22Rv1 (cell line): ENCODE measurements around the gene MS4A10.

Experiments used
- ZFX ChIP-seq: fragments of 450-650 bp; IDR thresholded peaks from 2 replicates; pipeline ENCODE4 v1.6.1; 2017; ENCODE audit warnings: antibody characterized with exemption, borderline replicate concordance
- TF ChIP-seq, protein P1 (sequence below): fragments of 450-650 bp; IDR thresholded peaks from 2 replicates; pipeline ENCODE4 v1.5.1; 2017; ENCODE audit warnings: mild to moderate bottlenecking

DNA sequence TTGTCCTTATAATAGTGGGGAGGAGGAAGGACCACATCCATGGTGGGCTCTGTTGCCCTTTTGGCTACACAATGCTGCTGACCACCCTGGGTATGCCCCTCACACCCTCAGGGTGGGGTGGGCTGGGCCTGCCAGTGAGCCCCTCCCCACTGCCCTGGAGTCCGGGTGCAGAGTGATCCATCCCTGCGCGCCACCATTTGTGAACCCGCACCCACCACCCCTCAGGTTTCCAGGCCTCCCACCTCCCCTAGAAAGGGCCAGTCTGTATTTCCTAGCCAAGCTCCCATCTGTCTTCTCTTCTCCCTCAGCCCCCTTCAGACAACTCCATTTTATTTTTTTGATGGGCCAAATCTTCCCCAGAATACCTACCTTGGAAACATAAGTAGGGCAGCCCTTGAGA, 25.0 kb downstream of the MS4A10 start:
- TF ChIP-seq, protein P1, sequence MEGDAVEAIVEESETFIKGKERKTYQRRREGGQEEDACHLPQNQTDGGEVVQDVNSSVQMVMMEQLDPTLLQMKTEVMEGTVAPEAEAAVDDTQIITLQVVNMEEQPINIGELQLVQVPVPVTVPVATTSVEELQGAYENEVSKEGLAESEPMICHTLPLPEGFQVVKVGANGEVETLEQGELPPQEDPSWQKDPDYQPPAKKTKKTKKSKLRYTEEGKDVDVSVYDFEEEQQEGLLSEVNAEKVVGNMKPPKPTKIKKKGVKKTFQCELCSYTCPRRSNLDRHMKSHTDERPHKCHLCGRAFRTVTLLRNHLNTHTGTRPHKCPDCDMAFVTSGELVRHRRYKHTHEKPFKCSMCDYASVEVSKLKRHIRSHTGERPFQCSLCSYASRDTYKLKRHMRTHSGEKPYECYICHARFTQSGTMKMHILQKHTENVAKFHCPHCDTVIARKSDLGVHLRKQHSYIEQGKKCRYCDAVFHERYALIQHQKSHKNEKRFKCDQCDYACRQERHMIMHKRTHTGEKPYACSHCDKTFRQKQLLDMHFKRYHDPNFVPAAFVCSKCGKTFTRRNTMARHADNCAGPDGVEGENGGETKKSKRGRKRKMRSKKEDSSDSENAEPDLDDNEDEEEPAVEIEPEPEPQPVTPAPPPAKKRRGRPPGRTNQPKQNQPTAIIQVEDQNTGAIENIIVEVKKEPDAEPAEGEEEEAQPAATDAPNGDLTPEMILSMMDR = no peak
- TF ChIP-seq ZFX = no peak
